Astrocyte of the spinal cord (primary cell): ENCODE data around the gene C15orf39.
"Not testable (repeated sequence)": the region's sequence is repeated elsewhere in the genome, so short reads cannot be mapped to it uniquely, and the experiment has no call there.

Experiments used
- DNase-seq: peaks from one replicate; pipeline ENCODE4 v3.0.0; 2011; ENCODE audit warnings: low read depth, low spot score
- H3K4me3 ChIP-seq: 2 replicates; pipeline ENCODE4 v1.5.1; 2011; ENCODE audit warnings: low read depth, mild to moderate bottlenecking, low read length, moderate library complexity
- in situ Hi-C: cut with HindIII; loops from 2 replicates; pipeline ENCODE4 v1.10.0; 2017; ENCODE audit warnings: low sequenced_read_pairs
- TF ChIP-seq, protein P1 (sequence below): IDR thresholded peaks from 2 replicates; pipeline ENCODE4 v1.5.1; 2012; ENCODE audit warnings: low read depth, mild to moderate bottlenecking, low read length, inconsistent platforms

The C15orf39 gene

DNA sequence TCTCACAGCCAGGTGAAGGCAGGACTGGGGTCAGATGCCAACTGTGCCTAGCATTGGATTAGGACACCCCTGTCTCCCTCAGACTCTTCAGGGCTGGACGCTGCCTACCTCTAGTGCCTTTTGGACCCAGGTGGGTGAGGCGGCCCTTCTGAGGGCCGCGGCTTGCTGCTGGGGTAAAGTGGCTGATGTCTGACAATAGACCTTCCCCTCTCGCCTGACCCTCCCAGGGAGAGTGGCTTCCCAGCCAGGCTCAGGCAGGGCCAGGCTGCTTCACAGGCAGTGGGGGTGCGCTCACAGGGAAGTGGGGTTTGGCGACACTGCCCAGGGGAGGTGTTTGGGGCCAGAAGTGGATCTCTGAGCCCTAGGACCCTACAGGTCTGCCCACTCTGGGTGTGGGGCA, 43.3 kb upstream of the C15orf39 start:
- TF ChIP-seq, protein P1, sequence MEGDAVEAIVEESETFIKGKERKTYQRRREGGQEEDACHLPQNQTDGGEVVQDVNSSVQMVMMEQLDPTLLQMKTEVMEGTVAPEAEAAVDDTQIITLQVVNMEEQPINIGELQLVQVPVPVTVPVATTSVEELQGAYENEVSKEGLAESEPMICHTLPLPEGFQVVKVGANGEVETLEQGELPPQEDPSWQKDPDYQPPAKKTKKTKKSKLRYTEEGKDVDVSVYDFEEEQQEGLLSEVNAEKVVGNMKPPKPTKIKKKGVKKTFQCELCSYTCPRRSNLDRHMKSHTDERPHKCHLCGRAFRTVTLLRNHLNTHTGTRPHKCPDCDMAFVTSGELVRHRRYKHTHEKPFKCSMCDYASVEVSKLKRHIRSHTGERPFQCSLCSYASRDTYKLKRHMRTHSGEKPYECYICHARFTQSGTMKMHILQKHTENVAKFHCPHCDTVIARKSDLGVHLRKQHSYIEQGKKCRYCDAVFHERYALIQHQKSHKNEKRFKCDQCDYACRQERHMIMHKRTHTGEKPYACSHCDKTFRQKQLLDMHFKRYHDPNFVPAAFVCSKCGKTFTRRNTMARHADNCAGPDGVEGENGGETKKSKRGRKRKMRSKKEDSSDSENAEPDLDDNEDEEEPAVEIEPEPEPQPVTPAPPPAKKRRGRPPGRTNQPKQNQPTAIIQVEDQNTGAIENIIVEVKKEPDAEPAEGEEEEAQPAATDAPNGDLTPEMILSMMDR = no peak
- in situ Hi-C loops = no loop called here
- no peak overlapping the region for H3K4me3 ChIP-seq

DNA sequence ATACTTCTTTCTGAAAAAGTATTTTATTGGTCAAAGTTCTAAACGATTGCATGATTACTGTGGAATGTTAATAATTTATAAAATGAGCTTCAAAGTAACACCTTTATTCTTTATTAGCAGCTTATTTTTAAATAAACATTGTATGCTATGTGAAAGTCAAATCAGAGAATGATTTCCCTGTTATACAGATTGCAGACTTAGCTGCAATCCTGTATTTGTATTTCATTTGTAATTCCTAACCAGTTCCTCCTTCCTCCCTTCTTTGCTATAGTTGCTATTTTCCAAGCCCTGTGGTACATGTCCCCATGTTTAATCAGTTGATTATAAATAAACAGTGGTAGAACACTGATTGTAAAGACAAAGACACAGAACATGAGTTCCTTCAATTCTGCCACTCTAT, 42.4 kb upstream of the C15orf39 start:
- TF ChIP-seq, protein P1 = no peak
- H3K4me3 ChIP-seq = no peak overlapping the region
- in situ Hi-C loops = no loop called here
- DNase-seq = no peak

More for the DNA sequence above, 43.3 kb upstream of the C15orf39 start:
- no peak for DNase-seq

DNA sequence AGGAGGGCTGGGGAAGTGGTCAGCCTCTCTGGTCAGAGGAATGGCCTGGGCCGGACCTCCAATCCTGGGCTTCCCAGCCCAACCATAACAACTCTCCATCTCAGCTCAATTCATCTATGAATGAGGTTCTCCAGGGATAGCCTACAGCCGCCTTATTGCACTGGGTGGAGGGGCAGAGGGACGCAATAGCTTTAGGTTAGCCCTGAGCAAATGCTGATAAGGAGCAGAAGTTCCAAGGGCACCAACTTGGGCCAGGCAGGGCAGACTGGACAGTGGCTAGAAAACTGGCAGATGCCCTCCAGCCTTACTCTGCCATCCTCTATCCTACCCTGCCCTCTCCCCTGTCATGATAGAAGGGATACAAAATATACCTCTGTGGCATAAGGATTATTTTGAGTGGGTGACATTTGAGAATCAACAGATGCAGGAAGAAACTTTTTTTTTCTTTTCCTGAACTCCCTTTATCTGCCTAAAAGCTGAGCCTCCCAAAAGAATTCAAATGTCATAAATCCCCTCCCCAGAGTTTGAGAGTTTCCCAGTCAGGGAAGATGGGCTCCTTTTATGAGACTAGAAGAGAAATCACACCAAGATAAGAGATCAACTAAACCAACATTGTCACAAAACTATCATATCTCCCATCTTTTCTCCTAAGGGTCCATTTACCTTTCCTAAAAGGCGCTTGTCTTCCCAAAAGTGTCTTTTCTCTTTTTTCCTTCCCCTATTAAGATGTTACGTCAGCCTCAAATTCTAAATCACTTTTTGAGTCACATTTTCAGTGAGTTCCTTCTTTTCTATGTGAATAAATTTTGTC, 40.4 kb upstream of the C15orf39 start:
- TF ChIP-seq, protein P1 = no peak
- in situ Hi-C loops = no loop called here
- H3K4me3 ChIP-seq = no peak overlapping the region

DNA sequence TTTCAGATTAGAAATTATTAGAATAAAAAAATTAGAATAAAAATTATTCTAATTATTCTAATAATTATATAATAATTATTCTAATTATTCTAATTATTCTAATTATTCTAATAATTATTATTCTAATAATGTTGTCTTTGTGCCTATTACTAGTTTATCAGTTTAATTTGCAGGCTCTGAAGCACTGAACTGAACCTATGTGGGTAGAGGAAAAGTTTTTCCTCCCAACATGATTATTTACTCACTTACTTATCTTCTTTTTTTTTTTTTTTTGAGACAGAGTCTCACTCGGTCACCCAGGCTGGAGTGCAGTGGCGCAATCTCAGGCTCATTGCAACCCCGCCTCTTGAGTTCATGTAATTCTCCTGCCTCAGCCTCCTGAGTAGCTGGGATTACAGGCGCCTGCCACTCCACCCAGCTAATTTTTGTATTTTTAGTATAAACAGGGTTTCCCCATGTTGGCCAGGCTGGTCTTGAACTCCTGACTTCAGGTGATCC, 39.7 kb upstream of the C15orf39 start:
- DNase-seq = no peak
- TF ChIP-seq, protein P1 = no peak
- in situ Hi-C loops = no loop called here
- no peak overlapping the region for H3K4me3 ChIP-seq

More for the DNA sequence above, 40.4 kb upstream of the C15orf39 start:
- no peak for DNase-seq

DNA sequence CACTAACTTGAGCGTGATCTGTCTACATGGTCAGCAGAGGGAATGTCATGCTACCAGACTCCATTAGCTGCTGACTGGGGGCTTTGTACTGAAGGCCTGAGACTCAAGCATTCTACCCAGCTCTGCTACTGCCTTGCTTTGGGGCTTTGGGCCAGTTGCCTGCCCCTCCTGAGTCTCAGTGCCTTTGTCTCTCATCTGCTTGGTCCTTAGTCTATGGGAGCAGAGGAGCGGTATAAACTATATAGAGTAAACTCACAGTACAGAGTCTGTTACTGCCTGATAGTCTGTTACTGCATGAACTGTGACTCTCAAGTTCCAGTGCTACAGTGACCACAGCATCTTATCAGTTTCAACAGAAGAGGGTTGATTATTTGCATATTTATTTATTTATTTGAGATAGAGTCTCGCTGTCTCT, 38.5 kb upstream of the C15orf39 start:
- in situ Hi-C loops = no loop called here
- TF ChIP-seq, protein P1 = no peak
- no peak overlapping the region for H3K4me3 ChIP-seq
- no peak for DNase-seq

DNA sequence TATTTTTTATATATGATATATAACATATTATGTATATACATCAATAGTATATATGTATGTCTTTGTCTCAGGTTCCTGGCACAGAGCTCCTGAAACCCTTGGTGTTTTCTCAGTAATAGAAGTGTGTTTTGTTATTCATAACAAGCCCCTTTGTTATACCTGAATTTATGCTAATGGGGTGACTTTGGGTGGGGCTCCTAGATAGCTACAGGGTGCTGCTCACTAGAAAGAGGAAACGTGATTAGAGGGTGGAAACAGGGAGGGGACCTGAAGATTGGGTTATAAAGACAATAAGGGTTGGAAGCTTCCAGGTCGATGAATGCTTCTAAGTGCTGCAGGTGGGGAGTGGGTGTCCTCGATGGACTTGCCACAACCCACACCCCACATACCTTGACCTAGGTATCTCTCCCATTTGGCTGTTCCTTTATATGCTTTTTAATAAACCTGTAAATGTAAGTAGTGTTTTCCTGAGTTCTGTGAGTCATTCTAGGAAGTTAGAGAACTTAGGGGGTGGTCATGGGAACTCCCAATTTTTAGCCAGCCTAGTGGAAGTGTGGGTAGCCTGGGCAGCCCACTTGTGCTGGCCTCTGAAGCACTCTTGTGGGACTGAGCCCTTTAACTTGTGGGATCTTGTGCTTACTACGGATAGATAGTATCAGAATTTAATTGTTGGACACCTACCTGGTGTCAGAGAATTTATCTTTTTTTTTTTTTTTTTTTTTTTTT, 36.9 kb upstream of the C15orf39 start:
- DNase-seq = no peak
- H3K4me3 ChIP-seq = no peak overlapping the region
- in situ Hi-C loops = no loop called here

DNA sequence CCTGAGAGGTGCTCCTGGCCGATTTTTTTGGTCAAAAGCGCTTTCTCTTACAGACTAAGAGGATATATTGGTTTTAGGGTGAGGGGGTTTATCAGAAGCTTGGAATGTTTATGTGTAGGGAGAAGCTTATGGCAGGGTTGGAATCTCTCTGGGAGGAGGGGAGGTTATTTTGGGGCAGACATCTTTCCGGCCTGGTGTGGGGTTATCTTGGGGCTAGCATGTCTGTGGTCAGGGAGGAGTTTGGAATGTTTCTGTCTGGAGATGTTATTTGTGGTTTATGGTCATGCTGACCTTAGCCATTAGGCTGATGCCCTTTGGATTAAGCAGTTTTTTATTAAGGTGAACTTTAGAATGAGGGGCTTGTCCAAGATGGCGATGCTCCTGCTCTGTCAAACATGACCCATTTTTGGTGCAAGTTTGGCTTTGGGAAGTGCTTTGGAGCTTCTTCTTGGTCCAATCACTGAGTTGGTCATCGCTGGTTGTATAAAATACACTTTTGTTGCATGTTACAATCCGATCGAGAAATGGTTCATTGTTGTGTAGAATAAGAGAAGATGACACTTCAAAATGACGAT, 35.1 kb upstream of the C15orf39 start:
- in situ Hi-C loops, H3K4me3 ChIP-seq, DNase-seq: not testable (repeated sequence)

More for the DNA sequence above, 36.9 kb upstream of the C15orf39 start:
- TF ChIP-seq, protein P1 = no peak
